K562 (cell line): ENCODE results near the gene TBL1XR1. TPM values are rescaled to one million over a fixed set of nuclear protein-coding genes. Genes with fewer than 3 reads are reported as not detected.

Experiments used
- CBX8 ChIP-seq: fragments of 200-600 bp; sonication (generic); IDR thresholded peaks from 2 replicates; pipeline ENCODE4 v1.6.1; 2012; ENCODE audit warnings: borderline replicate concordance, mixed run types, low read depth, mild to moderate bottlenecking, moderate library complexity, mixed read lengths, low read length, control low read depth, inconsistent platforms; ENCODE audit not compliant: poor library complexity, severe bottlenecking; ENCODE audit errors: extremely low read depth
- CTCF ChIP-seq, 3 experiments: IDR thresholded peaks in 2 of 3; conservative IDR thresholded peaks in 1 of 3; 2 replicates each; pipeline ENCODE4 v1.5.1; 2011 to 2012; ENCODE audit warnings: low read length in 3 of 3, mild to moderate bottlenecking in 3 of 3, control low read depth in 2 of 3, improper control_type of control experiment in 1 of 3, inconsistent platforms in 1 of 3, low read depth in 1 of 3, mixed read lengths in 1 of 3, moderate library complexity in 1 of 3; ENCODE audit not compliant: insufficient read depth in 2 of 3
- E2F8 ChIP-seq: fragments of 450-650 bp; IDR thresholded peaks from 2 replicates; pipeline ENCODE4 v1.7.1; 2018; ENCODE audit warnings: mild to moderate bottlenecking, low read depth; ENCODE audit not compliant: partially characterized antibody
- ELF2 ChIP-seq: fragments of 250-450 bp; sonication (Bioruptor Pico); IDR thresholded peaks from 2 replicates; pipeline ENCODE4 v1.5.0; 2021; ENCODE audit warnings: mild to moderate bottlenecking
- HMG20A ChIP-seq: fragments of 450-650 bp; formaldehyde crosslinking; conservative IDR thresholded peaks from 2 replicates; pipeline ENCODE4 v1.4.0; 2020; ENCODE audit warnings: mild to moderate bottlenecking, mixed read lengths
- IRF1 ChIP-seq: sonication (generic); formaldehyde crosslinking; IDR thresholded peaks from 2 replicates; pipeline ENCODE4 v1.8.0; 2022; ENCODE audit warnings: missing genetic modification reagents, mild to moderate bottlenecking, borderline replicate concordance
- MTA3 ChIP-seq: fragments of 450-650 bp; formaldehyde crosslinking; IDR thresholded peaks from 2 replicates; pipeline ENCODE4 v1.6.1; 2017; ENCODE audit warnings: mild to moderate bottlenecking, borderline replicate concordance
- PTBP1 ChIP-seq: fragments of 200-400 bp; formaldehyde crosslinking; IDR thresholded peaks from 2 replicates; pipeline ENCODE4 v1.6.1; 2017; ENCODE audit warnings: low read depth, low read length
- RBM39 ChIP-seq: fragments of 200-400 bp; formaldehyde crosslinking; optimal IDR thresholded peaks from 2 replicates; pipeline ENCODE3; 2018; ENCODE audit warnings: low read depth, low read length
- THRAP3 ChIP-seq: fragments of 450-650 bp; IDR thresholded peaks from 2 replicates; pipeline ENCODE4 v1.6.1; 2016; ENCODE audit warnings: mild to moderate bottlenecking, inconsistent platforms, borderline replicate concordance
- TSC22D4 ChIP-seq: fragments of 450-650 bp; IDR thresholded peaks from 2 replicates; pipeline ENCODE4 v1.6.1; 2016; ENCODE audit warnings: missing genetic modification characterization, missing biosample characterization, control low read depth
- U2AF2 ChIP-seq: fragments of 200-400 bp; formaldehyde crosslinking; optimal IDR thresholded peaks from 2 replicates; pipeline ENCODE3; 2017; ENCODE audit warnings: low read depth, mild to moderate bottlenecking, low read length
- USF2 ChIP-seq: sonication (generic); formaldehyde crosslinking; IDR thresholded peaks from 2 replicates; pipeline ENCODE4 v1.5.0; 2020; ENCODE audit warnings: missing genetic modification reagents
- WHSC1 ChIP-seq: IDR thresholded peaks from one replicate; pipeline ENCODE4 v1.6.1; 2012; ENCODE audit warnings: low read length, control low read depth, inconsistent platforms
- ZBTB49 ChIP-seq: sonication (generic); formaldehyde crosslinking; IDR thresholded peaks from 2 replicates; pipeline ENCODE4 v1.8.0; 2022; ENCODE audit warnings: missing genetic modification reagents, mild to moderate bottlenecking, borderline replicate concordance
- ZNF384 ChIP-seq: IDR thresholded peaks from 2 replicates; pipeline ENCODE4 v1.6.1; 2012; ENCODE audit warnings: low read depth, low read length, improper control_type of control experiment
- polyA plus RNA-seq, 8 experiments: library from polyadenylated mRNA; depleted of rRNA in 4 of 8; stranded (reverse) in 5 of 8; unstranded in 3 of 8; fragments of >200 nt; fragmentation: Nextera tagmentation in 2 of 8; fragmentation: Illumina TruSeq in 1 of 8; extraction: Ambion mirVana in 2 of 8; extraction: Trizol in 1 of 8; gene quantifications; 2 replicates each; pipeline versions ENCODE4 v1.2.1 to v1.2.3, GENCODE V29; 2011 to 2014; ENCODE audit warnings: inconsistent platforms in 1 of 8, missing spikeins in 1 of 8
- total RNA-seq, 7 experiments: library from RNA; depleted of rRNA in 6 of 7; stranded (reverse); fragments of >200 nt in 6 of 7; fragmentation: Illumina TruSeq in 2 of 7; extraction: Trizol in 2 of 7; gene quantifications; 2 replicates each; pipeline versions ENCODE4 v1.2.1 to v1.2.3, GENCODE V29; 2011 to 2021; ENCODE audit warnings: low replicate concordance in 1 of 7

TBL1XR1 gene
- total and polyA plus RNA-seq, 9 of the 15 experiments (the other 6 are each of a cell fraction or from before 2014, with no cell fraction given) = 19.6 to 171 (median 83.3) TPM

- TF ChIP-seq IRF1 (CRISPR knock-in tag) = no peak
- TF ChIP-seq ELF2 = no peak
- no peak for TF ChIP-seq ZNF384
- no peak for TF ChIP-seq RBM39
- no peak for TF ChIP-seq HMG20A (CRISPR knock-in tag)
- no peak for TF ChIP-seq CTCF (IDR thresholded peaks at IDR 0.05 in 2 of 3, conservative IDR thresholded peaks at IDR 0.05 in 1 of 3; ENCODE audit: insufficient read depth in 2 of 3, low read depth in 1 of 3, low read length in 3 of 3)
- TF ChIP-seq MTA3 = no peak
- TF ChIP-seq ZBTB49 = no peak
- no peak for TF ChIP-seq U2AF2
- no peak for TF ChIP-seq WHSC1
- no peak for TF ChIP-seq THRAP3
- TF ChIP-seq USF2 (CRISPR knock-in tag) = no peak
- no peak for TF ChIP-seq PTBP1
- no peak for TF ChIP-seq CBX8
- no peak for TF ChIP-seq TSC22D4
- no peak for TF ChIP-seq E2F8
These were observed 612 bp upstream of the TBL1XR1 start (continued) for GRCh38 chr3:177197727-177198460.
